H9 (cell line): Measurements from ENCODE around the gene SLX4IP. TPM values are rescaled to one million over a fixed set of nuclear protein-coding genes. Genes with fewer than 3 reads are reported as not detected.
A peak's percentile ranks its signal among the peaks of the same experiment; 100 is the strongest.

Experiments
- DNase-seq: peaks from one replicate; pipeline ENCODE4 v3.0.0-alpha.2; 2017
- H2AFZ ChIP-seq: one replicate; pipeline ENCODE4 v1.6.1; 2013; ENCODE audit warnings: mild to moderate bottlenecking, low read length, control low read depth, moderate library complexity
- H2AK5ac ChIP-seq: 2 replicates; pipeline ENCODE4 v1.6.1; 2013; ENCODE audit warnings: low read length, control low read depth, mixed read lengths; ENCODE audit not compliant: insufficient read length
- H2BK120ac ChIP-seq: one replicate; pipeline ENCODE4 v1.6.1; 2013; ENCODE audit warnings: low read depth, mild to moderate bottlenecking, low read length, control low read depth, inconsistent platforms; ENCODE audit not compliant: poor library complexity, severe bottlenecking
- H2BK12ac ChIP-seq: 2 replicates; pipeline ENCODE4 v1.6.1; 2013; ENCODE audit warnings: low read length, control low read depth, mixed read lengths, low read depth; ENCODE audit not compliant: insufficient read length
- H2BK15ac ChIP-seq: 2 replicates; pipeline ENCODE4 v1.6.1; 2013; ENCODE audit warnings: low read depth, low read length, control low read depth
- H2BK20ac ChIP-seq: one replicate; pipeline ENCODE4 v1.6.1; 2013; ENCODE audit warnings: low read depth, mild to moderate bottlenecking, low read length, control low read depth, inconsistent platforms; ENCODE audit not compliant: poor library complexity, severe bottlenecking
- H2BK5ac ChIP-seq: 2 replicates; pipeline ENCODE4 v1.6.1; 2013; ENCODE audit warnings: low read length, control low read depth, mixed read lengths; ENCODE audit not compliant: insufficient read length
- H3K14ac ChIP-seq: 2 replicates; pipeline ENCODE4 v1.6.1; 2013; ENCODE audit warnings: low read length, control low read depth; ENCODE audit not compliant: insufficient read depth
- H3K18ac ChIP-seq: 2 replicates; pipeline ENCODE4 v1.6.1; 2013; ENCODE audit warnings: low read depth, mild to moderate bottlenecking, mixed read lengths, low read length, control low read depth; ENCODE audit not compliant: insufficient read length
- H3K23ac ChIP-seq: 2 replicates; pipeline ENCODE4 v1.6.1; 2013; ENCODE audit warnings: low read length, control low read depth, mixed read lengths, low read depth; ENCODE audit not compliant: insufficient read length
- H3K23me2 ChIP-seq: 2 replicates; pipeline ENCODE4 v1.6.1; 2013; ENCODE audit warnings: low read depth, mild to moderate bottlenecking, mixed read lengths, low read length, control low read depth; ENCODE audit not compliant: insufficient read length, poor library complexity, severe bottlenecking
- H3K27ac ChIP-seq: 2 replicates; pipeline ENCODE4 v1.5.1; 2013; ENCODE audit warnings: low read length, control low read depth, mixed read lengths, low read depth; ENCODE audit not compliant: insufficient read length
- H3K27me3 ChIP-seq: 2 replicates; pipeline ENCODE4 v1.6.1; 2013; ENCODE audit warnings: low read length, control low read depth, inconsistent platforms; ENCODE audit not compliant: insufficient read depth
- H3K4ac ChIP-seq: 2 replicates; pipeline ENCODE4 v1.6.1; 2013; ENCODE audit warnings: low read depth, mild to moderate bottlenecking, control low read depth, inconsistent platforms, low read length, moderate library complexity
- H3K4me1 ChIP-seq: 2 replicates; pipeline ENCODE4 v1.6.1; 2013; ENCODE audit warnings: low read length, control low read depth, inconsistent platforms; ENCODE audit not compliant: insufficient read depth
- H3K4me2 ChIP-seq: 2 replicates; pipeline ENCODE4 v1.6.1; 2013; ENCODE audit warnings: low read length, control low read depth, mixed read lengths; ENCODE audit not compliant: insufficient read length, insufficient read depth
- H3K56ac ChIP-seq: 2 replicates; pipeline ENCODE4 v1.6.1; 2013; ENCODE audit warnings: low read depth, mild to moderate bottlenecking, mixed read lengths, low read length, control low read depth; ENCODE audit not compliant: insufficient read length
- H3K79me1 ChIP-seq: 2 replicates; pipeline ENCODE4 v1.6.1; 2013; ENCODE audit warnings: low read depth, mild to moderate bottlenecking, moderate library complexity, low read length, control low read depth, inconsistent platforms; ENCODE audit not compliant: insufficient read depth, poor library complexity, severe bottlenecking
- H3K79me2 ChIP-seq: 2 replicates; pipeline ENCODE4 v1.6.1; 2013; ENCODE audit warnings: low read length, control low read depth, inconsistent platforms; ENCODE audit not compliant: insufficient read depth
- H3K9ac ChIP-seq: 2 replicates; pipeline ENCODE4 v1.6.1; 2013; ENCODE audit warnings: low read length, control low read depth, mixed read lengths; ENCODE audit not compliant: insufficient read length; ENCODE audit errors: extremely low read depth
- H3K9me3 ChIP-seq: one replicate; pipeline ENCODE4 v1.6.1; 2013; ENCODE audit warnings: low read depth, low read length, inconsistent platforms; ENCODE audit not compliant: control insufficient read depth
- H3T11ph ChIP-seq: one replicate; pipeline ENCODE4 v1.6.1; 2013; ENCODE audit warnings: mild to moderate bottlenecking, low read length, control low read depth, inconsistent platforms
- H4K20me1 ChIP-seq: one replicate; pipeline ENCODE4 v1.6.1; 2013; ENCODE audit not compliant: control insufficient read depth, insufficient read length, insufficient read depth
- H4K5ac ChIP-seq: 2 replicates; pipeline ENCODE4 v1.6.1; 2013; ENCODE audit warnings: low read depth, mild to moderate bottlenecking, mixed read lengths, low read length, control low read depth; ENCODE audit not compliant: insufficient read length
- H4K8ac ChIP-seq: replicated peaks from 2 replicates; pipeline ENCODE4 v1.6.1; 2013; ENCODE audit warnings: low read length, control low read depth, mixed read lengths, low read depth; ENCODE audit not compliant: insufficient read length
- H4K91ac ChIP-seq: 2 replicates; pipeline ENCODE4 v1.6.1; 2013; ENCODE audit warnings: low read depth, mild to moderate bottlenecking, moderate library complexity, mixed read lengths, low read length, control low read depth; ENCODE audit not compliant: insufficient read length
- H3K27ac Mint-ChIP-seq, 3 experiments: 2 replicates in 2 of 3; 3 replicates in 1 of 3; pipeline ENCODE4 v1.8.0; 2020 to 2021; ENCODE audit warnings: mixed read lengths in 3 of 3, mild to moderate bottlenecking in 1 of 3, moderate library complexity in 1 of 3
- H3K27me3 Mint-ChIP-seq: 2 replicates; pipeline ENCODE4 v1.8.0; 2021; ENCODE audit warnings: low read depth, mild to moderate bottlenecking, moderate library complexity, mixed read lengths
- H3K36me3 Mint-ChIP-seq, 3 experiments: 2 replicates in 2 of 3; 3 replicates in 1 of 3; pipeline ENCODE4 v1.8.0; 2020 to 2021; ENCODE audit warnings: low read depth in 3 of 3, mixed read lengths in 3 of 3; ENCODE audit not compliant: insufficient read depth in 1 of 3
- H3K4me1 Mint-ChIP-seq, 2 experiments: 2 replicates each; pipeline ENCODE4 v1.8.0; 2020; ENCODE audit warnings: mixed read lengths in 2 of 2
- H3K4me3 Mint-ChIP-seq, 2 experiments: 2 replicates in 1 of 2; 3 replicates in 1 of 2; pipeline ENCODE4 v1.8.0; 2020 to 2021; ENCODE audit warnings: mild to moderate bottlenecking in 2 of 2, mixed read lengths in 2 of 2, moderate library complexity in 1 of 2
- H3K9me3 Mint-ChIP-seq, 2 experiments: 2 replicates in 1 of 2; 3 replicates in 1 of 2; pipeline ENCODE4 v1.8.0; 2020; ENCODE audit warnings: mild to moderate bottlenecking in 2 of 2, mixed read lengths in 2 of 2, moderate library complexity in 1 of 2
- CTCF ChIP-seq: fragments of 200-600 bp; sonication (generic); conservative IDR thresholded peaks from 3 replicates; pipeline ENCODE4 v1.8.0; 2021; ENCODE audit warnings: antibody characterized with exemption, mild to moderate bottlenecking
- WGBS: extraction: QIAGEN DNeasy Blood & Tissue Kit; methylation state at CpG from one replicate; pipeline ENCODE4 v1.1.7; 2013; ENCODE audit warnings: missing lambda C conversion rate, low lambda C conversion rate, mixed read lengths; ENCODE audit not compliant: insufficient read length; ENCODE audit errors: extremely low coverage; 5-methylcytosine and 5-hydroxymethylcytosine counted together
- total RNA-seq: library from RNA; stranded (reverse); gene quantifications from 2 replicates; pipeline ENCODE4 v1.2.1, GENCODE V29; 2021

Gene SLX4IP
- total RNA-seq, 1 experiment from 2014 or later, result 7.9 TPM

- Histone ChIP-seq H2BK120ac (no peak overlapping the region), H3K18ac (peak overlapping the region; percentile 37), H3K9ac (no peak overlapping the region), H2AFZ (no peak overlapping the region), H3K4me1 (0 out of 2 replicates have a peak, but pooled peaks cover 3% of the 10 kb centered on the region), H3K4ac (no peak overlapping the region), H3K23me2 (no peaks in the 10 kb centered on the region), H3K79me1 (no peaks in the 10 kb centered on the region), H2BK15ac (no peak overlapping the region), H3K27ac (no peak overlapping the region), H4K91ac (no peak overlapping the region), H3K23ac (no peak overlapping the region), H3K4me2 (no peak overlapping the region), H2BK5ac (no peak overlapping the region), H3T11ph (no peak overlapping the region), H2BK12ac (no peak overlapping the region), H2BK20ac (no peak overlapping the region), H2AK5ac (no peak overlapping the region), H3K9me3 (no peaks in the 10 kb centered on the region), H4K5ac (no peak overlapping the region), H4K8ac (no peak overlapping the region), H3K27me3 (no peaks in the 10 kb centered on the region), H3K79me2 (no peaks in the 10 kb centered on the region), H3K56ac (no peak overlapping the region), H4K20me1 (no peaks in the 10 kb centered on the region), H3K14ac (no peak overlapping the region; the same call in 1 of the 2 replicates)
- Mint-ChIP-seq H3K4me1 (peaks cover 42 to 45% of the 10 kb centered on the region in 2 experiments), H3K27me3 (no peaks in the 10 kb centered on the region), H3K9me3 (no peaks in the 10 kb centered on the region), H3K4me3 (no peak overlapping the region), H3K27ac (peak overlapping the region in 2 of 3 experiments; percentile 83 to 93; a peak in 4 of 7 replicates), H3K36me3 (no peaks in the 10 kb centered on the region)
- no peak for DNase-seq
- no CpG with 5 or more reads among the region's 14 CpGs for WGBS
- TF ChIP-seq CTCF, result no peak
These were observed 115.4 kb downstream of the SLX4IP start for GRCh38 chr20:10550204-10551118.
